Head of caudate nucleus (tissue), 42 donors: Measurements from ENCODE around the gene ENO3.

ENCODE experiments used
- DNase-seq, 42 donors: peaks; one replicate each; pipeline versions ENCODE4 v3.0.0 to v3.0.0-alpha.2; 2020 to 2021; ENCODE audit warnings: mixed read lengths in 7 of 42
- intact Hi-C: fragments of 100-400 bp; cut with DNase I; formaldehyde crosslinking; loops from one replicate; pipeline ENCODE4 v1.15.0; 2022

Gene ENO3

GRCh38 chr17:4947010-4947410, 3.9 kb upstream of the ENO3 start:
- intact Hi-C loops, result no loop called here

DNA sequence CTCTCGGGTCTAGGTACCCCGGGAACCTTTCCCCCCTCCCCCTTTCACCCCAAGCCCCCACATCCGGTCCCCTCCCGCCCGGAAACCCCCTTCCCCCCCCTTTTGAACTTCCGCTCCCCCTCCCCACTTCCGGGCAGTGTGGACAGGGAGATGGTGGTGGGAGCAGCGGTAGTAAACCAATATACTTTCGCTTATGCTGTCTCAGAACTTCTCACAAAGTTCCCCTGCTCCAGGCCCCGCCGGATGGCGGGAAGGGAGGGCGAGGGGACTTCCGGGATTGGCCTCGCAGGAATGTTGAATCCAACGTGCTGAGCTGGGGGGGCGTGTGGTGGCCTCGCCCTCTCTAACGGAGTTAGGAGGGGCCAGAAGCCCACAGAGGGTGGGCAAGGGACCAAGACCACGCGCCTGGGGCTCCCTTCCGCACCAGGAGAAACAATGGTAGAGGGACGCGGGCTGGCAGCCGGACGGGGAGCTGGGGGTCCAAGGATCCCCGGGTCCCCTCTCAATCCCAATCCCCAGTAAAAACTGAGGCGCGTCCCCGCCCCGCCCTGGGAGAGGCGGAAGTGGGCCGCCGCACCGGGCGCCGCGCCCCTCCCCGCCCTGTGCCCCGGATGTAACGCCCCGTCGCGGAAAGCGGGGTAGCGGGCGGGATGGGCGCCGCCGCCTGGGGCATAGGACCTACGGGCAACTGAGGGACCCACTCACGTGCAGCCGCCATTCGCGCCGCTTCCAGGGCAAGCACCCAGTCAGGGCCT, 3.3 kb upstream of the ENO3 start:
- DNase-seq, result peak in 36 of 42 donors; percentile 19 to 81 (median 56)
- intact Hi-C loops, result loop anchor here (2.0 kb wide), 1 partner anchor 19 kb away; the partner anchor contains the start of gene SPAG7

More at GRCh38 chr17:4947010-4947410, 3.9 kb upstream of the ENO3 start:
- DNase-seq, result peak in 1 of 42 donors; percentile 18

DNA sequence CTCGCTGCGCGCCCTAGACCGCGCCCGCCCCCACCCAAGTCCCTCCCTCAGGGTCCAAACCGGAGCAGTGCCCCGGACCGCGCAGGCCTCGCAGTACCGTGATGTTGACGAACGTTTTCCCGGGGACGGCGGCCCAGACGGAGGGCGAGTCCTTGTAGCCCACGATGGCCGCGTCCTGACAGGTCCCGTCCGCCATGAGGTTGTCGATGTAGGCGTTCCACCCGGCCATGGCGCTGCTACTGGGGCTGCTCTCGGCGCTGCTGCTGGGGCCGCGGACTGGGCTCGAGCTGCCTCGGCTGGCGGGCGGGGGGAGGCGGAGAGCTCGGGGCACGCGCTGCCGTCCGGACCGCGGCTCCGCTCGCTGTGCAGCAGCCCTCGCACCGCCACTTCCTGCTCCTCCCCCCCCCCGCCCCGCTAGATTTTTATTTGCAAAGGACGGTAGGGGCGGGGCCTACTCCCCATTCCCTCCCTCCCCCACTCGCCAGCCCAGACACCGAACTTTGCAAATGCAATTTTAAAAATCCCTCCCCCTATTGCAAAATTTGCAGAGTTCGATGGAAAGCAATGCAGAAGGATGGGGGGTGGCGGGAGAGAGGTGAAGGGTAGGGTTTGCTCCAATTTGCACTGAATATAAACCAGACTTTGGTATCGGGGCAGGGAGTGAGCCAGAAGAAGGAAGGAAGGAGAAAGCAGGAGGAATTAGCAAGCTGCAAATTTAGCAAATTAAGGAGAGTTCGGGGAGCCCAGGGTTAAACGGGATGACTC, 2.6 kb upstream of the ENO3 start, which contains the start of gene PFN1:
Gene PFN1 (minus strand): TSS at position 365 of the 765 bp plus-strand sequence. CDS start 136 bp downstream, at position 229.
- DNase-seq, result peak; percentile 71 to 95 (median 86)
- intact Hi-C loops, result loop anchor here (2.0 kb wide), 1 partner anchor 18 kb away; the partner anchor contains the start of gene SPAG7

GRCh38 chr17:4948931-4949320, 2.0 kb upstream of the ENO3 start:
- intact Hi-C loops, result loop anchor here (2.0 kb wide), 1 partner anchor 18 kb away; the partner anchor contains the start of gene SPAG7
- DNase-seq, result peak in 41 of 42 donors; percentile 32 to 90 (median 80)

DNA sequence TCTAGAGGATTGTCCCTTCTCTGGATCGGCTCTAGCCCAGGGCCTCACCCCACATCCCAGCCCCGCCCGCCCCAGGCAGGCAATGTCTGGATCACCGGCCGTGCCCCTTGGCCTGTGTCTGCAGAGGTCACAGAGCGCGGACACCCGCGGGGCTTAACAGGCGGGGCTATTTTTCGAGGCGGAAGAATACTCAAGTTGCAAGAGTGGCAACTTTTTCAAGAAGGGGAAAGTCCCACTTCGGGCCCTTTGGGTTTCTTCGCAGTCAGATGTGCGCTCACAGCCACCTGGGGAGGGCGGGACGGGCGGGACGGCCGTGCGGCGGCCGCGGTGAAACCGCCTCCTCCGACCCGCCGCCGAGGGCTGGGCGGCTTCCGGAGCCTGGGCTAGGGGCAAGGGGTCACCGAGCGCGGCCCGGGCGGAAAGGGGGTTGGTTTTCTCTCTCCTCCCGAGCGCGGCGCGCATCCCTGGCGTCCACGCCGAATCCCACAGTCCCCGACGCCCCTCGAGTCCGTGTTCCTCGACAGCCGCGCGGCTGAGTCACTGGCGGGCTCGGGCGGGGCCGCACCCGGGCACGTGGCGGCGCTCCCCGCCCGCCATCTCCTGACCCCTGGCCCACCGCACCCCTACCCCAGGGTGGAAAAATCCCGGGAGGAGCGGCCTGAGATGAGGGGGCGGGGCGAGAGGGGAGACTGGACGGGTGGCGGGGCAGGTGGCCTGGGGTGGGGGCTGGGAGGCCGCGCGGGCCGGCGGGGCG, 1.4 kb upstream of the ENO3 start:
- DNase-seq, result peak in 33 of 42 donors; percentile 26 to 79 (median 47)
- intact Hi-C loops, result loop anchor here (2.0 kb wide), 1 partner anchor 17 kb away; the partner anchor contains the start of gene SPAG7

GRCh38 chr17:4950075-4950745, 709 bp upstream of the ENO3 start:
- DNase-seq, result peak in 4 of 42 donors; percentile 12 to 59 (median 38)
- intact Hi-C loops, result no loop called here

GRCh38 chr17:4951486-4951885, 567 bp downstream of the ENO3 start:
- intact Hi-C loops, result no loop called here
- no peak for DNase-seq

GRCh38 chr17:4953451-4953961, 2.6 kb downstream of the ENO3 start:
- intact Hi-C loops, result no loop called here
- no peak for DNase-seq

DNA sequence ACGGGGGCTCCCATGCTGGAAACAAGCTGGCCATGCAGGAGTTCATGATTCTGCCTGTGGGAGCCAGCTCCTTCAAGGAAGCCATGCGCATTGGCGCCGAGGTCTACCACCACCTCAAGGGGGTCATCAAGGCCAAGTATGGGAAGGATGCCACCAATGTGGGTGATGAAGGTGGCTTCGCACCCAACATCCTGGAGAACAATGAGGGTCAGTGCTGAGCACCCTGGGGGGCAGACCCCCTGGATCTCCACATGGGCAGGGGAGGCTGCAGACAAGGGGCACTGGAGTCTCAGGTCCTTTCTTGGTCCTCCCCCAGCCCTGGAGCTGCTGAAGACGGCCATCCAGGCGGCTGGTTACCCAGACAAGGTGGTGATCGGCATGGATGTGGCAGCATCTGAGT, 4.2 kb downstream of the ENO3 start:
- intact Hi-C loops, result no loop called here
- no peak for DNase-seq

DNA sequence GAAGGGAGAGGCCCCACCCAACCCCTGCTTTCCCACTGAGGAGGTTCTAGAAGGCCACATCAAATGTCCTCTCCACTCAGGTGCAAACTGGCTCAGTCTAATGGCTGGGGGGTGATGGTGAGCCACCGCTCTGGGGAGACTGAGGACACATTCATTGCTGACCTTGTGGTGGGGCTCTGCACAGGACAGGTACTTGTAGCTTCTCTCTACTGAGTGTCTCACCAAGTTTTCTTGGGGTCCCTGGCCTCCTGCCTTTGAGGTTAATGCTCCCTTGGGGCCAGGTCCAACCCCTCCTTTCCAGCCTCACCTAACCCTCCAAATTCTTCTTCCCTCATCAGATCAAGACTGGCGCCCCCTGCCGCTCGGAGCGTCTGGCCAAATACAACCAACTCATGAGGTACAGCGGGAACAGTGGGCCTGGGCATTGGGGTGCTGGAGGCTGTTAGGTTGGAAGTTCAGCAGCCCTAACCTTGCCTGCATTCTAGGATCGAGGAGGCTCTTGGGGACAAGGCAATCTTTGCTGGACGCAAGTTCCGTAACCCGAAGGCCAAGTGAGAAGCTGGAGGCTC, 5.7 kb downstream of the ENO3 start:
- intact Hi-C loops, result no loop called here
- DNase-seq, result peak in 1 of 42 donors; percentile 39

DNA sequence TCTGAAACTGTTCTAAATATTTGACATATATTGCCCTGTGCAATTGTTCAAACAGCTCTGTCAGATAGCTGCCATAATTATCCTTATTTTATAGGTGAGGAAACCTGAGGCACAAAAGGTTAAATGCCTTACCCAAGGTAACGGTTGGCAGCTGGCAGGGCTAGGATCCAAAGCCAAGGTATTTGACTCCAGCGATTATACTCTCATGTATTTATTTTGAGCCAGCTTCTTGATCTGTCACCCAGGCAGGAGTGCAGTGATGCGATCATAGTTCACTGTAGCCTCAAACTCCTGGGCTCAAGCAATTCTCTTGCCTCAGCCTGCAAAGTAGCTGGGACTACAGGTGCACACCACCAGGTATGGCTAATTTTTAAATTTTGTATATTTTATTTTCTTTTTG, 7.2 kb downstream of the ENO3 start:
- no peak for DNase-seq
- intact Hi-C loops, result no loop called here

- no peak for DNase-seq
- intact Hi-C loops, result no loop called here
Observed at GRCh38 chr17:4959261-4959965, 8.5 kb downstream of the ENO3 start.

GRCh38 chr17:4960279-4960922, 9.5 kb downstream of the ENO3 start:
- no peak for DNase-seq
- intact Hi-C loops, result no loop called here

DNA sequence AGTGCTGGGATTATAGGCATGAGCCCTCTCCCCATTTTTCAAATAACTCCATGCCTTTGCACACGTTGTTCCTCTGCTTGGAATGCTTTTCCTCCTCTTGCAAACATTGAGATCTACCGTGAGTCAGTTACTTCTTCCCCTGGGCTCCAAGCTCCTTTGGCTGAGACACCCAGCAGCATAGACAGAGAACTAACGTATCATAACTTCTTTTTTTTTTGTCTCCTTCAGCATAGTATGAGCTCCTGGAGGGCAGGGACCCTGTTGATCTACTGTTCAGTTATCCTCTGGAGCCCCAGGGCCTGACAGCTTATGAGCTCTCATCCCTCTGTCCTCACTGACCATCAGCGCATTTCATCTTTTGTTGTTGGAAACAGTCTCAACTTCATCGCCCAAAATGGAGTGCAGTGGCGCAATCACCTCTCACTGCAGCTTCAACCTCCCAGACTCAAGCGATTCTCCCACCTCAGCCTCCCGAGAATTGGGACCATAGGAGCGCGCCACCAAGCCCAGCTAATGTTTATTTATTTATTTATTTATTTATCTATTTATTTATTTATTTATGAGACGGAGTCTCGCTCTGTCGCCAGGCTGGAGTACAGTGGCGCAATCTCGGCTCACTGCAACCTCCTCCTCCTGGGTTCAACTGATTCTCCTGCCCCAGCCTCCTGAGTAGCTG, 14.5 kb downstream of the ENO3 start:
- intact Hi-C loops, result no loop called here
- no peak for DNase-seq

GRCh38 chr17:4966844-4967538, 16.1 kb downstream of the ENO3 start:
- DNase-seq, result peak; percentile 96 to 100 (median 99)
- intact Hi-C loops, result loop anchor here (2.0 kb wide), 1 partner anchor 18 kb away; the partner anchor contains the start of gene PFN1
